KMS-11 (cell line): ENCODE measurements around the gene MYLIP.

Source experiments
- H2AFZ ChIP-seq: fragments of 200-600 bp; sonication (generic); 2 replicates; pipeline ENCODE4 v1.6.1; 2016; ENCODE audit warnings: antibody characterized with exemption, mixed run types, low read depth
- H3K27ac ChIP-seq: fragments of 200-600 bp; sonication (generic); 2 replicates; pipeline ENCODE4 v1.6.1; 2016; ENCODE audit warnings: mild to moderate bottlenecking, mixed run types
- H3K27me3 ChIP-seq: fragments of 200-600 bp; sonication (generic); 2 replicates; pipeline ENCODE4 v1.6.1; 2017; ENCODE audit warnings: mild to moderate bottlenecking, low read depth, mixed run types, moderate library complexity; ENCODE audit not compliant: insufficient read depth
- H3K36me3 ChIP-seq: fragments of 200-600 bp; sonication (generic); 2 replicates; pipeline ENCODE4 v1.6.1; 2017; ENCODE audit warnings: mild to moderate bottlenecking, mixed run types; ENCODE audit not compliant: insufficient read depth
- H3K4me1 ChIP-seq: fragments of 200-600 bp; sonication (generic); 2 replicates; pipeline ENCODE4 v1.6.1; 2016; ENCODE audit warnings: mild to moderate bottlenecking, low read depth, mixed run types; ENCODE audit not compliant: poor library complexity, severe bottlenecking
- H3K4me2 ChIP-seq: fragments of 200-600 bp; sonication (generic); 2 replicates; pipeline ENCODE4 v1.7.0; 2016; ENCODE audit warnings: mild to moderate bottlenecking, mixed run types
- H3K4me3 ChIP-seq: fragments of 200-600 bp; sonication (generic); IDR thresholded peaks from 2 replicates; pipeline ENCODE4 v1.6.1; 2017; ENCODE audit warnings: low read depth, low read length, mixed read lengths; ENCODE audit not compliant: insufficient read depth
- H3K79me2 ChIP-seq: fragments of 200-600 bp; sonication (generic); 2 replicates; pipeline ENCODE4 v1.6.1; 2016; ENCODE audit warnings: low read depth, mixed run types; ENCODE audit not compliant: insufficient read depth
- H3K9ac ChIP-seq: fragments of 200-600 bp; sonication (generic); 2 replicates; pipeline ENCODE4 v1.6.1; 2016; ENCODE audit warnings: mild to moderate bottlenecking, mixed run types
- H4K20me1 ChIP-seq: fragments of 200-600 bp; sonication (generic); 2 replicates; pipeline ENCODE4 v1.6.1; 2016; ENCODE audit warnings: mild to moderate bottlenecking, mixed run types; ENCODE audit not compliant: insufficient read depth
- TF ChIP-seq, protein P1 (sequence below): fragments of 200-600 bp; sonication (generic); conservative IDR thresholded peaks from 2 replicates; pipeline ENCODE4 v1.6.1; 2017; ENCODE audit warnings: low read depth, mild to moderate bottlenecking, antibody characterized with exemption, low read length, moderate library complexity, mixed read lengths

The MYLIP gene

DNA sequence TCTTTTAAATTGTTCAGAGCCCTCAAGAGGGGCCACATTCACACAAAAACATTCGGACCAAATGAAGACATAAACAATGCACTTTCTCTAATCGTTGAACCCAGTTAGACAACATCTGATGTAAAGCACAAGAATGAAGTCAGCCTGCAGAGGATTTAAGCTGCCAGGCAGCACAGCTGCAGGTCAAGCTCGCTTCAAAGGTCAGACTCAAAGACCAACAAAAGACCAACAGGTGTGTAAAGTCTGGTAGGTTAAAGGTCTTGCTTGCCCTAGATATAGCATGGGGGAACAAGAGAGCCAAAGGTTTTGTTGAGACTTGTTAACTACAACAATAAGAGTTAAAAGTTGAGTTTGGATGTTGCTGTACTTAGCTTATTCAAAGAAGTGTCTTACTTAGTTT, 26.7 kb upstream of the MYLIP start:
- H3K27me3 ChIP-seq: no peaks in the 10 kb centered on the region
- no peaks in the 10 kb centered on the region for H3K4me1 ChIP-seq
- no peaks in the 10 kb centered on the region for H3K79me2 ChIP-seq
- H3K4me3 ChIP-seq: no peak overlapping the region
- no peak overlapping the region for H3K9ac ChIP-seq
- no peak overlapping the region for H2AFZ ChIP-seq
- TF ChIP-seq, protein P1, sequence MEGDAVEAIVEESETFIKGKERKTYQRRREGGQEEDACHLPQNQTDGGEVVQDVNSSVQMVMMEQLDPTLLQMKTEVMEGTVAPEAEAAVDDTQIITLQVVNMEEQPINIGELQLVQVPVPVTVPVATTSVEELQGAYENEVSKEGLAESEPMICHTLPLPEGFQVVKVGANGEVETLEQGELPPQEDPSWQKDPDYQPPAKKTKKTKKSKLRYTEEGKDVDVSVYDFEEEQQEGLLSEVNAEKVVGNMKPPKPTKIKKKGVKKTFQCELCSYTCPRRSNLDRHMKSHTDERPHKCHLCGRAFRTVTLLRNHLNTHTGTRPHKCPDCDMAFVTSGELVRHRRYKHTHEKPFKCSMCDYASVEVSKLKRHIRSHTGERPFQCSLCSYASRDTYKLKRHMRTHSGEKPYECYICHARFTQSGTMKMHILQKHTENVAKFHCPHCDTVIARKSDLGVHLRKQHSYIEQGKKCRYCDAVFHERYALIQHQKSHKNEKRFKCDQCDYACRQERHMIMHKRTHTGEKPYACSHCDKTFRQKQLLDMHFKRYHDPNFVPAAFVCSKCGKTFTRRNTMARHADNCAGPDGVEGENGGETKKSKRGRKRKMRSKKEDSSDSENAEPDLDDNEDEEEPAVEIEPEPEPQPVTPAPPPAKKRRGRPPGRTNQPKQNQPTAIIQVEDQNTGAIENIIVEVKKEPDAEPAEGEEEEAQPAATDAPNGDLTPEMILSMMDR: no peak
- no peaks in the 10 kb centered on the region for H4K20me1 ChIP-seq
- no peaks in the 10 kb centered on the region for H3K36me3 ChIP-seq
- H3K4me2 ChIP-seq: no peak overlapping the region
- no peak overlapping the region for H3K27ac ChIP-seq

DNA sequence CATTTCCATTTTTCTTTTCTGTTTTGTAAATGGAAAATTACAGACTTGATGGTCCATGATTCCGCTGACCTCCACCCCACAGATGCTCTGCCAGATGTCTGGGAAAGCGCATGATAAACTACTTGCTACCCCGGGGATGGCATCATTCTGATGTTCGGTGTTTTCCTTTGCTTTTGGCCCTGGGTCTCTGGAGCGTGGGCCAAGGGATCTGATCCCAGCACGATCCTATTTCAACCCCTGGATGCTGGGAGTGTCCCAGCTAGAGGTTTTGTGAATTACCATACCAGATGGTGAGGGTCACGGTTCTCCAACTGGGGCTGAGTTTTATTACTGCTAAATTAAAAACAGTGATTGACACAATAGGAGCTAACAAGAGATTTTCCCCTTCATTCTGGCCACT, 25.2 kb upstream of the MYLIP start:
- no peak overlapping the region for H3K4me2 ChIP-seq

DNA sequence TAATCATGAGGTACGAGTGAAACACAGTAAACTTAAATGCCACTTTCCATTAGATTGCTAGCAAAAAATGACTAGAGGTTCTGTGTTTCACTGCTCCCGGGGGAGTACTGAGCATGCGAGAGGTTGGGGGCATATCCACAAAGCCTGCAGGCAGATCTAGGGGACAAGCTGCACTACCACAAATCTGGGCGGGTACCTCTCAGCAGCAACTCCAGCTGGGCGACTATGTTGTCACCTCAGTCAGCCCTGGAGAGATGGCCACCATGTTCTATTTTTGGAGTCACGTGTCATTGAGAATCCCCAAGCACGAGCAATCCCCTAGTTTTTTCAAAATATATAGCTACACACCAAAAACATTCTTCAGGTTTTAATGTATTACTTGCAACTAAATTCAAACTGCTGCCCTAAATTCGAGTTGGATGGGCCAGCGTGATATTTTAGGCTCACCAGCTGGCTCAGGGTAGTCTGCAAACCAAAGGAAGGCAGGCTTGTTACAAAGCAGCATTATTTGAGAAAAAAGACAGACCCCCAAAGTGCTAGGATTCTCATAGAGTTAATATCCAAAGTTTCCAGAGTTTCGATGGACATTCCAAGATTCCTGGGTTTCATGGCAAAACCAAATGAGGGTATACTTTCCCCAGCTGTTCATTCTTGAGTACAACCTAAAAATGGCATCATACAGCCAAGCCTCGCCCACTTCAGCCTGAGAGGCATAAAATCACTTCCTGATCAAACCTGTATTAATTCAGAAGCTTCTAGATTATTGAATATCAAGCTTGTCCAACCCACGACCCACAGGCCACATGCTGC, 24.1 kb upstream of the MYLIP start:
- Histone ChIP-seq H3K79me2 (no peaks in the 10 kb centered on the region), H3K4me3 (no peak overlapping the region), H3K27ac (no peak overlapping the region), H3K36me3 (no peaks in the 10 kb centered on the region), H3K4me2 (no peak overlapping the region), H2AFZ (no peak overlapping the region), H4K20me1 (no peaks in the 10 kb centered on the region), H3K4me1 (no peaks in the 10 kb centered on the region), H3K27me3 (no peaks in the 10 kb centered on the region), H3K9ac (no peak overlapping the region)
- TF ChIP-seq, protein P1: no peak

More for the DNA sequence above, 25.2 kb upstream of the MYLIP start:
- TF ChIP-seq, protein P1: no peak
- H3K27me3 ChIP-seq: no peaks in the 10 kb centered on the region
- no peak overlapping the region for H3K27ac ChIP-seq
- no peak overlapping the region for H3K4me3 ChIP-seq
- H3K4me1 ChIP-seq: no peaks in the 10 kb centered on the region
- H3K9ac ChIP-seq: no peak overlapping the region
- no peaks in the 10 kb centered on the region for H3K36me3 ChIP-seq
- no peak overlapping the region for H2AFZ ChIP-seq
- no peaks in the 10 kb centered on the region for H4K20me1 ChIP-seq
- no peaks in the 10 kb centered on the region for H3K79me2 ChIP-seq

DNA sequence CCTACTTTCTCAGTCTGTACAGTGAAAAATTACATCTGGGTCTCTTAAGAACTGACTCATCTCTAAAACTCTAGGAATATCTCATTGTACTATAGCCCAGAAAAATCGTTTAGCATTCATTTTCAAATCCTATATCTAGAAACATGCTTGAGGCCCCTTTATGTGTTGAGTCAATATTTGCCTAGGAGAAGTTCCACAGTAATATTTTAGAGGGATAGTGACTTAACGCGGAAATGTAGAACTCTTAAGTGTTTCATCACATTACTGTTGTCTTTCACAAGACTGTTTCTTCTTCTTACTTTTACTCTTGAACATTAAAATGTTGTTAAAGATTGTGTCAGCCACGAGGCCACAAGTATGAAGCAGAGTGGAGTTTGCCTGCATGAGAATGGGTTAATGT, 23.0 kb upstream of the MYLIP start:
- H3K4me2 ChIP-seq: no peak overlapping the region
- H3K79me2 ChIP-seq: no peaks in the 10 kb centered on the region
- no peaks in the 10 kb centered on the region for H3K27me3 ChIP-seq
- H3K4me3 ChIP-seq: no peak overlapping the region
- H3K4me1 ChIP-seq: no peaks in the 10 kb centered on the region
- no peaks in the 10 kb centered on the region for H3K36me3 ChIP-seq
- TF ChIP-seq, protein P1: no peak
- no peak overlapping the region for H3K27ac ChIP-seq
- no peak overlapping the region for H3K9ac ChIP-seq
- no peak overlapping the region for H2AFZ ChIP-seq
- no peaks in the 10 kb centered on the region for H4K20me1 ChIP-seq
